Measurements from ENCODE around the gene HOXD4.

DNA sequence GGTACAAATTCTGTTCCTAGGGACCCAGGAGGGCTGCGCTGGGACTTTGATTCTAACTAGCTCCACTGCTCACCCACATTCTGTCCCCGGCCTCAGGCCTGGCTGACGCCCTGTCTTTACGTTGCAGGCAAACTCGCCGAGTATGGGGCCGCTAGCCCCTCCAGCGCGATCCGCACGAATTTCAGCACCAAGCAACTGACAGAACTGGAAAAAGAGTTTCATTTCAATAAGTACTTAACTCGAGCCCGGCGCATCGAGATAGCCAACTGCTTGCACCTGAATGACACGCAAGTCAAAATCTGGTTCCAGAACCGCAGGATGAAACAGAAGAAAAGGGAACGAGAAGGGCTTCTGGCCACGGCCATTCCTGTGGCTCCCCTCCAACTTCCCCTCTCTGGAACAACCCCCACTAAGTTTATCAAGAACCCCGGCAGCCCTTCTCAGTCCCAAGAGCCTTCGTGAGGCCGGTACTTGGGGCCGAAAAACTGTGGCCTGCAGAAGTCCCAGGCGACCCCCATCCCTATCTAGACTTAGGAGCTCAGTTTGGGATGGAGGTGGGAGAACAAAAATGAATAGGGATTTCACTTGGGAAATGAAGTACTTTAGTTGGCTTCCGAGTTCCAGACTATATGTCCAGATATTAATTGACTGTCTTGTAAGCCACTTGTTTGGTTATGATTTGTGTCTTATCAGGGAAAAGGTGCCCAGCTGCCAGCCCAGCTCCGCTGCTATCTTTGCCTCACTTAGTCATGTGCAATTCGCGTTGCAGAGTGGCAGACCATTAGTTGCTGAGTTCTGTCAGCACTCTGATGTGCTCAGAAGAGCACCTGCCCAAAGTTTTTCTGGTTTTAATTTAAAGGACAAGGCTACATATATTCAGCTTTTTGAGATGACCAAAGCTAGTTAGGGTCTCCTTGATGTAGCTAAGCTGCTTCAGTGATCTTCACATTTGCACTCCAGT lies 38.6 kb downstream of the HOXD4 start:
- TF ChIP-seq, protein P1, sequence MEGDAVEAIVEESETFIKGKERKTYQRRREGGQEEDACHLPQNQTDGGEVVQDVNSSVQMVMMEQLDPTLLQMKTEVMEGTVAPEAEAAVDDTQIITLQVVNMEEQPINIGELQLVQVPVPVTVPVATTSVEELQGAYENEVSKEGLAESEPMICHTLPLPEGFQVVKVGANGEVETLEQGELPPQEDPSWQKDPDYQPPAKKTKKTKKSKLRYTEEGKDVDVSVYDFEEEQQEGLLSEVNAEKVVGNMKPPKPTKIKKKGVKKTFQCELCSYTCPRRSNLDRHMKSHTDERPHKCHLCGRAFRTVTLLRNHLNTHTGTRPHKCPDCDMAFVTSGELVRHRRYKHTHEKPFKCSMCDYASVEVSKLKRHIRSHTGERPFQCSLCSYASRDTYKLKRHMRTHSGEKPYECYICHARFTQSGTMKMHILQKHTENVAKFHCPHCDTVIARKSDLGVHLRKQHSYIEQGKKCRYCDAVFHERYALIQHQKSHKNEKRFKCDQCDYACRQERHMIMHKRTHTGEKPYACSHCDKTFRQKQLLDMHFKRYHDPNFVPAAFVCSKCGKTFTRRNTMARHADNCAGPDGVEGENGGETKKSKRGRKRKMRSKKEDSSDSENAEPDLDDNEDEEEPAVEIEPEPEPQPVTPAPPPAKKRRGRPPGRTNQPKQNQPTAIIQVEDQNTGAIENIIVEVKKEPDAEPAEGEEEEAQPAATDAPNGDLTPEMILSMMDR (IDR thresholded peaks at IDR 0.05): no peak
- TF ChIP-seq ZFX (IDR thresholded peaks at IDR 0.05; ENCODE audit: borderline replicate concordance): no peak
